ENCODE measurements around the gene ROCK2. TPM values are rescaled to one million over a fixed set of nuclear protein-coding genes. Genes with fewer than 3 reads are reported as not detected.

Gene ROCK2
- total and polyA plus RNA-seq, 2 of the 8 experiments (the other 6 are each of a cell fraction or from before 2014, with no cell fraction given), result 2.7 to 29.0 TPM

GRCh38 chr2:11146076-11146475 is 198.4 kb downstream of the ROCK2 start:
- Histone ChIP-seq H3K4me1 (replicated peaks in 1 of 4; ENCODE audit: control insufficient read depth in 3 of 4, insufficient read depth in 4 of 4, low read length in 3 of 4) (no peaks in the 10 kb centered on the region), H3K14ac (ENCODE audit: insufficient read length) (no peak overlapping the region), H3K36me3 (ENCODE audit: control insufficient read depth in 2 of 4, insufficient read depth in 4 of 4, low read length in 3 of 4) (no peaks in the 10 kb centered on the region), H4K5ac (ENCODE audit: insufficient read length, low read depth, low read length) (no peak overlapping the region), H4K91ac (replicated peaks; ENCODE audit: insufficient read length, low read length) (no peak overlapping the region), H3K56ac (replicated peaks; ENCODE audit: insufficient read length, low read depth, low read length) (no peak overlapping the region), H3K27me3 (replicated peaks in 1 of 4; ENCODE audit: control insufficient read depth in 3 of 4, extremely low read depth in 1 of 4, insufficient read depth in 3 of 4, low read length in 3 of 4) (no peaks in the 10 kb centered on the region; a peak in 1 of 7 replicates), H3K23ac (ENCODE audit: insufficient read length) (no peak overlapping the region), H3K27ac (ENCODE audit: low read depth, low read length) (no peak overlapping the region), H2AFZ (ENCODE audit: low read length) (no peak overlapping the region), H3K4ac (replicated peaks; ENCODE audit: insufficient read length, low read depth, low read length) (no peak overlapping the region), H3K4me2 (ENCODE audit: insufficient read depth in 1 of 2, low read depth in 2 of 2, low read length in 2 of 2) (no peak overlapping the region), H2BK5ac (ENCODE audit: low read depth, low read length) (no peak overlapping the region), H2BK15ac (ENCODE audit: low read length) (no peak overlapping the region), H3K9me3 (ENCODE audit: insufficient read depth in 2 of 2, low read depth in 1 of 2, low read length in 1 of 2) (peaks cover 4 to 5% of the 10 kb centered on the region in 2 experiments; a peak in 3 of 4 replicates), H3K4me3 (ENCODE audit: extremely low read depth in 1 of 4, insufficient read depth in 2 of 4, low read depth in 3 of 4, low read length in 4 of 4) (no peak overlapping the region), H3K79me1 (ENCODE audit: low read depth, low read length) (no peaks in the 10 kb centered on the region), H4K20me1 (replicated peaks in 1 of 2; ENCODE audit: control insufficient read depth in 1 of 2, insufficient read depth in 2 of 2, low read length in 2 of 2) (no peaks in the 10 kb centered on the region), H2BK20ac (ENCODE audit: low read length) (no peak overlapping the region), H3K79me2 (ENCODE audit: control insufficient read depth in 1 of 2, insufficient read depth in 2 of 2, low read length in 2 of 2) (no peaks in the 10 kb centered on the region), H3K18ac (ENCODE audit: extremely low read depth, low read length) (no peak overlapping the region), H2BK12ac (ENCODE audit: low read depth, low read length) (no peak overlapping the region), H2BK120ac (replicated peaks; ENCODE audit: low read depth, low read length) (no peak overlapping the region), H4K8ac (ENCODE audit: extremely low read depth, insufficient read depth, low read length) (no peak overlapping the region), H2AK5ac (ENCODE audit: low read depth, low read length) (no peak overlapping the region), H3K23me2 (ENCODE audit: low read depth, low read length) (no peaks in the 10 kb centered on the region), H3K9ac (replicated peaks in 1 of 4; ENCODE audit: extremely low read depth in 1 of 4, low read depth in 3 of 4, low read length in 3 of 4) (no peak overlapping the region)
- WGBS, 2 experiments (ENCODE audit: extremely low coverage in 1 of 2, insufficient coverage in 1 of 2, insufficient read length in 1 of 2, insufficient replicate concordance in 2 of 2, low coverage in 1 of 2, low lambda C conversion rate in 2 of 2, missing lambda C conversion rate in 1 of 2), result 79% methylated on average over 3 of the region's 3 CpGs; no CpG with 5 or more reads in 1 of the 2 experiments
- ChIA-PET POLR2A (ENCODE audit: partially characterized antibody) (no interaction called here), CTCF (ENCODE audit: partially characterized antibody) (interaction anchor here (1.1 to 3.1 kb wide), 2 partner anchors 13 to 265 kb away, joined by 5 to 8 read pairs; a partner anchor contains a TSS)
- no peak for FAIRE-seq
- TF ChIP-seq CHD1 (IDR thresholded peaks at IDR 0.05; ENCODE audit: low read depth, low read length) (no peak), KDM4A (IDR thresholded peaks at IDR 0.05; ENCODE audit: low read depth, low read length, severe bottlenecking) (no peak)
- DNase-seq (ENCODE audit: low read depth in 1 of 2, low spot score in 2 of 2), result no peak

All from H1 (cell line).